Globus pallidus (tissue), 1 donor: ENCODE measurements around the gene YLPM1.

ENCODE experiments used
- DNase-seq: peaks from one replicate; pipeline ENCODE4 v3.0.0-alpha.2; 2015; ENCODE audit warnings: low spot score

The YLPM1 gene

DNA sequence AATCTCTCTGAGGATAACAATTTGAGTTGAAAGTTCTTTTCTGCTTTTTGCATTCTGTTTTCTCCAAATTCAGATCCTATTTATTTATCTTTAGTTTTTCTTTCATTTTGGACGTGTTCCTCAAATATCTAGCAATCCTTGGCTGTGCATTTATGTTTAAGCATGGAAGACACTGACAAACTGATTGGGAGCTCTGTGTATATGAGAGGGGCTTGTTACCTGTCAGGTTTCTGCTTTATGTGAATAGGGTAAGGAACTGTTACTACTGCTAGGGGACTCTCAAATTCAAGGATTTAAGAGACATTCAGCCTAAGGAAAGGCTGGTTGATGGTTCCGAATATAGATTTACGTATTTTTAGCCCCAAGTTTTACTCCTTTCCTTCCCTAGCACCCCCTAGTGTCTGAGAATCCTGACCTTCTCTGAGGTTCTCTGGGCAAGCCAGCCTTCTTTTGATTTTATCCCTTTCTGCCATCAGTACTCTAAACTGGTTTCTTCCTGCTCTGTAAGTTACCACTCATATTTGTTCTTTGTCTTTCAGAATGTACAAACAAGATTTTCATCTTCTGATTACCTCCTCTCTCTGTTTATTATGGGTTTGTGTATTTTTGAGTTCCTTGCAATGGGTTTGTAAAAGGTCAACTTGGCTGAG is 30.5 kb downstream of the YLPM1 start:
- no peak for DNase-seq

DNA sequence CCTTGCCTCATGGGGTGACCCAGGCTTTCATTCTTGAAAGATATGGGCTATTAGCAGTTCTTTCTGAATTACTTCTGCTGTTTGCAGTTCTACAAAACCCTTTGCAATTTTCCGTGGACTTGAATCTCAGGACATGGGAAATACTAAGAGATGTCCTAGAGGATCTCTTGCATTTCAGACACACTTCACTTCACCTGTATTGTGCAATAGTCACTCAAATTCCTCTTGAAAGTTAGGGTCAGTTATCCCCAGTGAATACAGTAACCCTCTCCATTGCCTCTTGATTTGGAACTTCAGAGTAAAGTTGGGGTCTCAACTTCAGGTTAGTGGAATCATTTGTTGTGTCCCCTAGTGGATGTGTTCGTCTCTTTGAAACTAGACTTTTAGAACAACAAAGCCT is 31.8 kb downstream of the YLPM1 start:
- no peak for DNase-seq

DNA sequence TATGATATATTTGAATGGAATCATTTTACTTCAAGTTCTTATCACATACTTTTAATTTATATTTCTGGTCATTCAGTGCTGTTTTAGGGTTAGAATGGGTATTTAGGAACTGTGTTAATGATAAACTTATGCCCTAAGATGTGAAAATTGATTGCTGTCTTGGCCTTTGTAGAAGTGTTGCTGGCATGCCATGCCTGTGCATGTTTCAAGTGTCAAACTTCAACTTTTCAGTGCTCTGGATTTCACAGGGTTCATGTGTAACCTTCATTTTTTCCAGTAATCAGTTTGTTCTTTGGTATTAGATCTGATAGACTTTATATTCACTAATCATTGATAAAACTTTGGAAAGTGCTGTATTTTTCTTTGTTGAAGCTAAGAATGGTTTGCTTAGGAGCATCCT is 36.6 kb downstream of the YLPM1 start:
- DNase-seq, result no peak

DNA sequence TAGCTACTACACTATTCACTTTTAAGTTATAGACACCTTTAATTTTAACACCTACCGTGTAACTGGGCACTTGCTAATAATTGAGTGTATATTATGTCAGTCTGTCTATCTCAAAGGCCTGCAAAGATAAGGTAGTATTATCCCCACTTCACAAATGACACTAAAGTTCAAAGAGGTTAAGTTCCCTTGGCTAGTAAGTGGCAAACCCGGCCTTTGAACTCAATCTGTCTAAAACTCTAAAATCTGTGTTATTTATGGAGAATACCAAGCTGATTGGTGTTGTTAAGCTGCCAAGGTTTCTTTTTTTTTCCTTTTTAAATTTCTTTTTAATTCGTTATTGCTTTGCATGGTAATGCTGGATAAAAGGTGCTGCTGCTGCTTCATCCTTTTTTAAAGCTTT is 37.7 kb downstream of the YLPM1 start:
- DNase-seq, result no peak

DNA sequence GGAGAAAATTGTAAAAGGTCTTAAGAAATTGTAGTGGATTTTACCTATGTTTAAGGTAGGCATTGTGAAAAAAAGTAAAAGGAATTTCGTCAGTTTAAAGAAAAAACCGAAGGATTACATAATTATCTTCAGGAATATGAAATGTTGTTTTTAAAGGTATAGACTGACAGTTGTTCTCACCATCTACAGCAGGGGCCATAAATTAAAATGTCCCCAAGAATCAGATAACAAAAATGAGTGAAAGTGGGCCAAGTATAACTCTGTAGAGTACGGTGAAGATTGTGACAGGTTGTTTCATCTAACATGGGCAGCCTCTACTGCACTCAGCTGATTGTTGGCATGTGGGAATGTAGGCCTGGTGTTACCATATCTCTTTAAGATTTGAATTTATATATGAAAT is 38.3 kb downstream of the YLPM1 start:
- no peak for DNase-seq

DNA sequence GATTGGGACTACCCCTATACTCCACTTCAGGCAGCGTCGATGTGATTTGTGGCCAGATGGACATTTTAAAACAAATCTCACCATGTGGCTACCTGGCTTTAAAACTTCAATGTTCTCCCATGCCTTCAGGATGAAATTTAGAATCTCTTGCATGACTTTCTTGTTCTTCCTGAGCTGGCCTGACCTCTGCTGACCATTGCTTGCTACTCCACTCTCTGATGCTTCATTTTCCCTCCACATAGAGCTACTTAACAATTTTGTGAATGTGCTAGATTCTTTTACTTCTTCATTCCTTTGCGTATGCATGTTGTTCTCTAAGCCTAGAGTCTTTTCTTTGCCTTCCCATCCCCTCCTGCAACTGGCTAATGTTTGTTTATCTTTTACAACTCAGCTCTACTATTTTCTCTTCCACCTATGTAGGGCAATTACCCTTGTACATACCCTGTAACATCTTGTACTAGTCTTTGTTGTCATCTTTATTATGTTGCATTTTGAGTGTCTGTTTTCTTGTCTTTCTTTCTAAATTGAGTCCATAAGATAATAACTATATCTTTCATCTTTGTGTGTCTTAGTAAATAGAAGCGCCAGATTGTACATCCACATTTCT is 41.2 kb downstream of the YLPM1 start:
- peak; percentile 34 for DNase-seq

DNA sequence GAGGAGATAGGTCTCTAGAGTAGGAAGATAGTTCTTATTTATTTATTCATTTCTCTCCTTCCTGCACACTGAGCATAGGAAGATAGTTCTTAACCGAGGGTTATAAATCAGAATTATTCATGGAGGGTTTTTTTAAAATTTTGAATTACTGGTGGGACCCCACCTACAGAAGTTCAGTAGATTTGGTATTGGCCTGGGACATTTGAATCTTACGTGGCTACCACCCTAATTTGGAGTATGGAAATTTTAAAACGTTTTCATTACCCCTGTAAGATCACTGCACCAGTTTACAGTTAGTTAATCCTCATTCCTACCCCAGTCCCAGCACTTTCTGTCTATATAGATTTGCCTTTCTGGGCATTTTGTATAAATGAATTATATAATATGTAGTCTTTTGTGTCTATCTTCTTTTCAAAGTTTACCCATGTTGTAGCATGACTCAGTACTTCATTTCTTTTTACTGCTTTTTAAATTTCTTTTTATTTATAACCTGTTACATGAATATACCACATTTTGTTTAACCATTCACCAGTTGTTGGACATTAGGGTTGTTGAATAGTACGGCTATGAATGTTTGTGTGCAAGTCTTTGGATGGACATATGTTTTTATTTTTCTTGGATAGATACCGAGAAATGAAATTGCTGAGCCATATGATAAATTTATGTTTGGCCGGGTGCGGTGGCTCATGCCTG is 44.9 kb downstream of the YLPM1 start:
- no peak for DNase-seq

DNA sequence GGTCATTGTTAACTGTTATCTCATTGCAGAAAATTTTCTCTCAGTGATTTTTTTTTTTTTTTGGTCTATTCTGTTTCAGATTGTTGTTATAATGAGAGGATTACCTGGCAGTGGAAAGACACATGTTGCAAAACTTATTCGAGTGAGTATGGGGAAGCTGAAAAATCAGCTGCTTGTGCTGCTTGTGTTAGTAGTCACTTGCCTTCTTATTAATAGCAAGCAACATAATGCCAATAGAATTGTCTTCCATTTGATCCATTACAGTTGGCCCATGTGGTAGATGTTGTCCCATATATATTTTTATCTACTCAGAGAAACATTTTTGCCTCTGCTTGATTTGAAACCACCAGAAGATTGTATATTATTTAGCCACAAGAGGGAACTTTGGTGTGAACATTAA is 53.0 kb downstream of the YLPM1 start:
- no peak for DNase-seq

DNA sequence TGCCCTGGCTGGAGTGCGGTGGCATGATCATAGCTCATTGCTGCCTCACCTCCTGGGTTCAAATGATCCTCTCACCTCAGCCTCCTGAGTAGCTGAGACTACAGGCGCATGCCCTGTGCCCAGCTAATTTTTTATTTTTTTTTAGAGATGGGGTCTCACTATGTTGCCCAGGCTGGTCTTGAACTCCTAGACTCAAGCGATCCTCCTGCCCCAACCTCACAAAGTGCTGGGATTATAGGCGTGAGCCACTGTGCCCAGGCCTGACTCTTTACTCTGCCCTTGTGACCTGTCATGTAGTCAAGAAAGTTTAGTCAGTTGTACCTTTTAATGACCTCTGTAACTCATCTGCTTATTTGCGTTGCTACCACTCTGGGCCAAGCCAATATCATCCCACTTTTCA is 57.2 kb downstream of the YLPM1 start:
- no peak for DNase-seq

DNA sequence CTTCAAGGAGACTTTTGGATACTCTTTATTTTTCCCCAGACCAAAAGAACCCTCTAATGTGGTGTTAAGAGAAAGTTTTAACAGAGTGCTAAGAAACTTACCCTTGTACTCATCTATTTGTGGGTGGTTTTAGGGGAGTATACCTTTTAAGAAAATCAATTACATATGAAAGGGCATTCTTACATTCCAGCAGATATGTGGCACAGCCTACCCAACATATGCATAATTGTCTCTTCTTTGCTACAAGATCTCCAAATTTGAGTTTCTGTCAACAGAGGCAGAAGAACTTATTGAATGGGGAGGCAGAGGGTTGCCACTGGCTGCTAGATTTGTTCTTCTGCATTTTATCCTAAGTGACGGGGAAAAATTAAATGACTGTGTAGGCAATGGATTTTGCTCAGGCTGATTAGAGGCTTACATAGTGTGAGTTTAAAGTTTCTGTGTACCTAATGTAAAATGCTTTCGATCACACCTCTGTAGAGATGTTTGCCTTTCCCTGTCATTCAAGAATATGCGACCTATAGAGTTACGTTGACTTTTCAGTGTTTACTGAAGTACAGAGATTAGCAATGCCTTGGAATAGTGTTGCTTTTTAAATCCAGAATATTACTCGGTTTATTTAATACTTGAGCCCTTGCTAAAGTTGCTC is 58.3 kb downstream of the YLPM1 start:
- DNase-seq, result no peak

DNA sequence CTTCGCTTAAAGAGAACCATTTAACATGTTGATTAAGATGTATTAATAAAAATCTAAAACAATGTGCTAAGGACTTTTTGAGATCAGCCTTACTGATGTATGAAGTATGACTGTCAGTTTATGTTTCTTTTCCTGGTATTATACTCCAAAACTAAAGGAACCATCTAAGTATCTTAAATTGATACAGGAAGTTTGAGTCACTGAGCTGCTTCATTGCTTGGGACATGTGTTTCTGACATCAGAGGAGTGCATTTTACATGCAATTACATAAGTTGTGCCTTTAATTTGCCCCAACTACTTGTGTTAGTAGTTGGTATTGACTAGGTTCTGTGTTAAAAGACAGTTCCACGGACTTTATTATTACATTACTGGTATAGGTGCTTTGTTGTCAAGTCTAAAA is 61.9 kb downstream of the YLPM1 start:
- no peak for DNase-seq

DNA sequence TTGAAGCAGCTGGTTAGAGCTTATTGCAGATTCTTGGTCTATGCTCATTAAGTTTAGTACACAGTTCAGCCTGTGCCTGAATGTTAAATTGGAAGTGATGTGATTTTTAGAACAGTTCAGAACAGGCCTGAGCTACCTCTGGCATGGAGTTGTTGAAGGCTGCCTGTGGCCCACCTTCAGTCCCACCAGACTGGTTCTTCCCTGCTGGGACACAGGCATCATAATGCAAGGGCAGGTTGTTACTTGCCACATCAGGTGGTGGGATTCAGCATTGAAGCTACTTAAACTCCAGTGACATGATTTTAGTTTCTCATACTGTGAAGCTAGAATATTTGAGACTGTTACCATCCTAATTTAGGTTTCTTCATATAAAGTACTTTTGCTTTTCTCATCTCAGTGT is 63.5 kb downstream of the YLPM1 start:
- no peak for DNase-seq

DNA sequence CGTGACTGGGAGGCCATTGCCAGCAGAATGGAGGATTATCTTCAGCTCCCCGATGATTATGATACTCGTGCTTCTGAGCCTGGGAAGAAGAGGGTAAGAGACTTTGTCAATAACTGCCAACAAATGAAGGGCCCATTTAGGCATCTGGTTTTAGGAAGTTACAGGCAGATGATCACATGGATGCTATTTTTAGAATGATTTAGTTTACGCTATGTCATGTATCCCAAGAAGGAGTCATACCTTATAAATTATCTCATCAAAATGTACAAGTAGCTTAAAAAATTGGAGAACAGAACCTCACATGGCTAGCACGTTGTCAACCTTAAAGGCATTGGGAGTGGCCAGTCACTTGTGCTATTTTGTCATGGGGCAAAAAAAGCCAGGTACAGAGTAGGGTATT is 66.1 kb downstream of the YLPM1 start:
- no peak for DNase-seq

DNA sequence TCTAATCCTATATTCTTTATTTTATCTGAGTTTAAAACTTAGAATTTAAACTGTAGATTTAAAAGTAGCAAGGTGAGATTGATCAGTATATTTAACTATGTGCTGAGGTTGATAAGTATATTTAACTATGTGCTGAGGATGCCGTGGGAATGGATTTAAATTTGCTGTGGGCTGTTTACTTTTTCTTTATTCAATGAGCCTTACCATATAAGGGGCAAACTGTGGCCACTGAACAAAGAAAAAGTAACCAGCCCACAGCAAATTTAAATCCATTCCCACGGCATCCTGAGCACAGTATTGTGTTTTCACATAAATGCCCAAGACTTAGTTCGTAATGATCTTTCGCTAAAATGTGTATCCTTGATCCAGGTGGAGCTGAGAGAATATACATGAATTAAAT is 69.7 kb downstream of the YLPM1 start:
- no peak for DNase-seq

DNA sequence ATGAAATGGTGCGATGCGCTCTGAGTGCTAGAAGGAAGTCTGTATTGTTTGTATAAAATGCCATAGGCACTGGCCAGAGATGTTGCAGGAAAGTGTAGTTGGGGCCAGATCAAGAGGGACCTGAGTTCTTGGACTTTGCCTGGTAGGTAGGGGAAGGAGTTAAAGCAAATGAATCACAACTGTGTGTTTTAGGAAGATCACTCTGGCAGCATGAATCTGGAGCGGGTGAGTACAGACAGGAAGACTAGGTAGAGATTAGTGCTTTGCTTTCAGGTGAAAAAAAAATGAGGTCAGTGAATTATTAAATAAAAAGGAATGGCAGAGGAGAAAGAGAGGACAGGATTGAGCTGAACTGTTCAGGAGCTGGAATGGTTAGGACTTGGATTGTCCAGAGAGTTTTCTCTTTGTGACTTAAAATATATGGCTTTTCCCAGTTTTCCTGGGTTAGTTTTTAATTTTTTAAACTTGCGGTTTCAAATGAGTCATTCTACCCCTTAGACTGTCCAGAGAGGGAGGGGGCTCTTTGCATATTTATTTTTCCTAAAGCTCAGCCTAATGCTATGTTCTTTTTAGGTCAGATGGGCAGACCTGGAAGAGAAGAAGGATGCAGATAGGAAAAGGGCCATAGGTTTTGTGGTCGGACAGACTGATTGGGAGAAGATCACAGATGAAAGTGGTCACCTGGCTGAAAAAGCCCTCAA is 71.7 kb downstream of the YLPM1 start:
- no peak for DNase-seq

DNA sequence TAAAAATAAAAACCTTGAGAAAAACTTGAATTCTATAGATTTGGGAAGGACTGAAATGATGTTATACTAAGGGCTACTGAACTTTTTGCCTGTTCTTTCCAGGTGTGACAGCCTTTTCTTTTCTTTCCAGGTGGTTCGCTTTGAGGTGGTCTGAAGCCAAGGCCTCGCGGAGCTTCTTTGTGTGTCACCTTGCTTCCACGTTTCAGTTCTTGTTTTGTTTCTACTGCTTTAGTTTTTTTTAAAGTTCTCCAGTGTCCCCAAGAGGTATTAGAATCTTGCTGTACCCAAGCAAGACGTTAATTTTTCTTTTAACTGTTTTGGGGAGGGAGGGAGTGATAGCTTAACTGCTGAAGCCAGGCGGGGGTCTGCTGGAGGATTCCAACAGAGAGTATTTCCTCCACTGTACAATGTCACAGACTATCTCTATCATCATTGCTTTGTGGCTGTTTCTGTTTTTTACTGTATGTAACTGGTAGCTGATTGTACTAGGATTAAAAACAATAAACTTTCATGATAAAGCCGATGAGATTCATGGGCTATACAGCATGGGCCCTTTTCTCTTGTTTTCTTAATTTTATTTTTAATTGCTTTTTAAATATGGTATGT is 72.6 kb downstream of the YLPM1 start:
- no peak for DNase-seq

DNA sequence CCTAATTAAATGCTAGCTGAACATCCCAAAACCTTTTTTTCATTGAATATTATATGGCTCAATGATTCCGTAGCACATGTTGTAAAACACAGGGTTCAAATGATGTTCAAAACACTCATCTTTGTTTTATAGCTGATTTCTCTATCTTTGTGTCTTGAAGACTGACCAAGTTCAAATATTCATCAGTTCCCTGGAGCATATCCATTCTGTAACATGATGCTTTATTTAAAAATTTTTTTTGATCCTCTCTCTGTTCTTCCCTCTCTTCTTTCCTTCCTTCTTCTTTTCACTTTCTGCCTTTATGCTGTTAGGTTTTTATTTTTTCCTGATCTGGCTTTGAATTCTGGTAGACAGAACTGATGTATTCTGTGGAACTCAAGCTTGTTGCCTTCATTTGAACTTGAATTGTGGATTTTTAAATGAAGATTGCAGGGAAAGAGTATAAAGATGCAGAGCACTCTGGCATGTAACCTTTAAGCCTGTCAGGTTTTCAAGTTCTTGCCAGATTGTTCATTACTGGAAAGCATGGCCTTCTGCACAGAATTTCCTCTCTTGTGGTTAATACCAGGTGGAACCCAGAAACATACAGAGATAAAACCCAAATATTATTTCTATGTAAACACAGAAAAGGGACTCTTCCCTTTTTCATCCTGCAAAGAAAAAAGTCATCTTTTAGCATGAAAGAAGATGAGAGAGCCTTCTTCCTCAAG is 73.3 kb downstream of the YLPM1 start:
- no peak for DNase-seq

DNA sequence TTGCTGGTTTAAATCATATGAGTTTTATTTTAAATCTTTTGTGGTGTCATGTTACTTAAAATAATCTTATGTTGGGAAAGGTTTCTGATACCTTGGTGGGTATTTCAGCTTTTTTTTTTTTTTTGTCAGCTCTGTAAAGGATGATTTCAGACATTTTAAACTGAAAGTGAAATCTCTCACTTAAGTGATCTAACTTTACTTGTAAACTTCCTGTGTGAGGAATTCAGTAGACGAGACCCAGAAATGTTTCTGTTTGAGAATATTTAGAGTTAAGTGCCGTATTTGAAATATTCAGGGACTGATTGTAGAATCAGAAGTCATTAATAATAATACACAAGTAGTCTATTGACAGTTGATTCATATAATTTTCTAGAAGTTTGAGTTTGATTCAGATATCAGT is 75.0 kb downstream of the YLPM1 start:
- no peak for DNase-seq

DNA sequence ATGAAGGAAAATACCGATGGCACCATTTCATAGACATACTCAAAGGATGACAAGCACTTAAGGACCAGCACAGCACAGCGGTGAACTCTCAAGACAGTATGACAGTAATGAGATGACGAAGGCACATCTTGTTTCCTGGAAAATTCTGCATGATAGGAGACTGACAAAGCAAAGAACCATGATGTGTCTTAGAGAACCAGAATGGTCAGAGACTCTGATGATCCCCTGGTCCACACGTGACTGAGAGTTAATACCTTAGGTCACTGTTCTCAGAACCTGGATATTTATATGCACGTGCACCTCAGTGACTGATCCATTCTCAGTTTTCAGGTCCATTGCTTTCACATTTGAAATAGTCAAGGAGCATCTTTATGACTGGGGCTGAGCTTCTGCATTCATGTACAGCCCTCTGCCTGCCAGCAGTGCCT is 77.5 kb downstream of the YLPM1 start:
- DNase-seq, result no peak

DNA sequence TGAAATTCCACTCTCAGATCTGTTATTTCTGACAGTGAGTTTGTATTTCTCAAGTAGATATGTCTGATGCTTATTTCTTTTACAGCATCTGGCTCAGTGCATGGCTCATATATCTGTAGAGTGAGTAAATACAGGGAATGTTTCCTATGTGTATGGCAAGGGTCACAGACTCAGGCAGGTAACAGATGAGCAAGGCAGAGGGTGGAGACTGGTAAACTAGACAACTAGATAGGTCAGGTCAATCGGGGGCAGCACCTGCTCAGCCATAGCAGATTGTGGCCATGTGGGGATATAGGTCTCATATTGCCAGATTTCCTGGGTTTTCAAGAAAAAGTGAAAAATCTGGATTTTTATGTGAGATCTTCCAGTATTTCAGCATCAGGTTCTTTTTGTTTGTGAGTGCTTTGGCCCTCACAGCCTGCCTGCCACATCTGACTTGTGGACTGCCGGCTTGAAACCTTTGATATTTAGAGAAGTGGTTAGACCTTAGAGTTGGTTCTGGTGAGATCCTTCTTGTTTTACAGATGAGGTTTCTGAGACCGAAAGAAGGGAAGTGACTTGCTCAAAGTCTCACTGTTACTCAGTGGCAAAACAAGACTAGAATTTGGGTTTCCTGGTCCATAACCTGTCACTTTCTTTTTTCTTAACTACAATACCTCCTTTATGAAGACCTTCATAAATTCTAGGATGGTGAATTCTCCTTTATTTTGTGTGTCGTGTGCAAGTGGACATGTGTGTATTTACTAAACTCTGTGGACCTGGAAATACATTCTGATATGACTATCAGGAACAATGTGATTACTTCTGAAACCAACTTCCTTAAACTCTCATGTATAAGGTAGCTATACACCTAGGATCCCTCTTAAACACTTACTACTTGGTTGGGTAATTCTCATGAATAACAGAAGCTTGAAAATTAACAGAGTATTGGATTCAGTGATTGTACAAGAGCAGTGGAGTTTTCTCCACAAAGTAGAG is 78.4 kb downstream of the YLPM1 start:
- no peak for DNase-seq
